HG03108 (cell line): ENCODE results near the gene PEDS1.
A peak's percentile ranks its signal among the peaks of the same experiment; 100 is the strongest.
"Not testable (repeated sequence)": the region's sequence is repeated elsewhere in the genome, so short reads cannot be mapped to it uniquely, and the experiment has no call there.

Experiments used
- ATAC-seq: cut with Tn5 transposase; IDR thresholded peaks from one replicate; pipeline ENCODE4 v1.9.1; 2021; ENCODE audit warnings: moderate library complexity; ENCODE audit not compliant: unreplicated experiment

The PEDS1 gene

GRCh38 chr20:50136822-50137599, 16.5 kb downstream of the PEDS1 start:
- no peak for ATAC-seq

- ATAC-seq, result not testable (repeated sequence)
Measured at GRCh38 chr20:50135157-50135556, 18.4 kb downstream of the PEDS1 start.

- no peak for ATAC-seq
Measured at GRCh38 chr20:50133474-50134217, 19.9 kb downstream of the PEDS1 start.

- no peak for ATAC-seq
Measured at GRCh38 chr20:50133041-50133440, 20.5 kb downstream of the PEDS1 start.

GRCh38 chr20:50130995-50131394, 22.5 kb downstream of the PEDS1 start:
- ATAC-seq, result no peak

- ATAC-seq, result no peak
Measured at GRCh38 chr20:50130356-50130723, 23.2 kb downstream of the PEDS1 start.

- ATAC-seq, result no peak
Measured at GRCh38 chr20:50129662-50130355, 23.7 kb downstream of the PEDS1 start.

- ATAC-seq, result no peak
Measured at GRCh38 chr20:50128520-50128905, 25.0 kb downstream of the PEDS1 start.

GRCh38 chr20:50127587-50128519, 25.7 kb downstream of the PEDS1 start:
- no peak for ATAC-seq

GRCh38 chr20:50126662-50127061, 26.9 kb downstream of the PEDS1 start:
- ATAC-seq, result no peak

- no peak for ATAC-seq
Measured at GRCh38 chr20:50125279-50125678, 28.2 kb downstream of the PEDS1 start.

- ATAC-seq, result no peak
Measured at GRCh38 chr20:50124496-50124895, 29.0 kb downstream of the PEDS1 start.

- ATAC-seq, result no peak
Measured at GRCh38 chr20:50123418-50123817, 30.1 kb downstream of the PEDS1 start.

- no peak for ATAC-seq
Measured at GRCh38 chr20:50122763-50123162, 30.8 kb downstream of the PEDS1 start.

- no peak for ATAC-seq
Measured at GRCh38 chr20:50121858-50122271, 31.7 kb downstream of the PEDS1 start.

GRCh38 chr20:50120935-50121693, 32.4 kb downstream of the PEDS1 start:
- no peak for ATAC-seq

GRCh38 chr20:50118203-50118602, 35.3 kb downstream of the PEDS1 start:
- ATAC-seq, result no peak

- no peak for ATAC-seq
Measured at GRCh38 chr20:50116368-50116999, 37.0 kb downstream of the PEDS1 start.

GRCh38 chr20:50115591-50116367, 37.7 kb downstream of the PEDS1 start:
- peak; percentile 69 for ATAC-seq
